Measurements from ENCODE around the gene PRKCE. TPM values are rescaled to one million over a fixed set of nuclear protein-coding genes. Genes with fewer than 3 reads are reported as not detected.

Gene PRKCE
- total RNA-seq, 2 experiments from 2014 or later, result 17.0 to 42.1 TPM

DNA sequence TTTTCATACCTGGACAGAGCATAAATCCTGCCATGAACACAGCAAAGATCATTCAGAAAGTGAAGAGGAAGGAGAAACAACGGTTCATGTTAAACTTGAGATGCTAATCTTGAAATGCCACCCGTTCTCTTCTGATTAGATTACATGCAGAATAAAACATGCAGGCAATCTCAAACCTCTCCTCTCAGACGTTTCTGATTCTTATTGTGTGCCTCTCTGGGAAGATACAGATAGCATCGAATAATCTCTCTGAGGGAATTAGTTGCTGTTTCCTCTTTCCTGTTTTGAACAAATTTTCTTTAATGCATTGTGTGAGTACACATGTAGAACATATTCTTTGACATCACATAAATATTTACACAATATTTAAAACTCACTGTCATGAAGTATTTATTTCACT lies 313.4 kb downstream of the PRKCE start:
- Histone ChIP-seq H3K4me3 (ENCODE audit: low read depth, low read length, poor library complexity, severe bottlenecking) (no peak overlapping the region), H2AFZ (ENCODE audit: low read length) (no peak overlapping the region), H3K27ac (ENCODE audit: low read depth, low read length, poor library complexity, severe bottlenecking) (no peak overlapping the region), H3K4me1 (ENCODE audit: insufficient read depth, low read length, poor library complexity, severe bottlenecking) (no peaks in the 10 kb centered on the region), H3K9me2 (ENCODE audit: insufficient read depth, low read length) (no peaks in the 10 kb centered on the region), H4K20me1 (ENCODE audit: insufficient read depth, low read length) (peaks cover 4% of the 10 kb centered on the region; the same call in 1 of the 2 replicates), H3K4me2 (ENCODE audit: low read length) (no peak overlapping the region), H3K9me3 (ENCODE audit: low read length) (no peaks in the 10 kb centered on the region), H3K79me2 (ENCODE audit: insufficient read depth, low read depth, low read length) (no peaks in the 10 kb centered on the region), H3K36me3 (ENCODE audit: insufficient read depth, low read length) (no peaks in the 10 kb centered on the region)
- DNase-seq (ENCODE audit: low spot score), result no peak
- ChIA-PET POLR2A (no interaction called here), CTCF (ENCODE audit: unreplicated experiment) (no interaction called here)
- intact Hi-C loops (cut with micrococcal nuclease; ENCODE audit: unreplicated experiment), result no loop called here
- no peak for TF ChIP-seq EZH2phosphoT487 (IDR thresholded peaks at IDR 0.05; ENCODE audit: borderline replicate concordance, low read depth, low read length)
- TF ChIP-seq, protein P1, sequence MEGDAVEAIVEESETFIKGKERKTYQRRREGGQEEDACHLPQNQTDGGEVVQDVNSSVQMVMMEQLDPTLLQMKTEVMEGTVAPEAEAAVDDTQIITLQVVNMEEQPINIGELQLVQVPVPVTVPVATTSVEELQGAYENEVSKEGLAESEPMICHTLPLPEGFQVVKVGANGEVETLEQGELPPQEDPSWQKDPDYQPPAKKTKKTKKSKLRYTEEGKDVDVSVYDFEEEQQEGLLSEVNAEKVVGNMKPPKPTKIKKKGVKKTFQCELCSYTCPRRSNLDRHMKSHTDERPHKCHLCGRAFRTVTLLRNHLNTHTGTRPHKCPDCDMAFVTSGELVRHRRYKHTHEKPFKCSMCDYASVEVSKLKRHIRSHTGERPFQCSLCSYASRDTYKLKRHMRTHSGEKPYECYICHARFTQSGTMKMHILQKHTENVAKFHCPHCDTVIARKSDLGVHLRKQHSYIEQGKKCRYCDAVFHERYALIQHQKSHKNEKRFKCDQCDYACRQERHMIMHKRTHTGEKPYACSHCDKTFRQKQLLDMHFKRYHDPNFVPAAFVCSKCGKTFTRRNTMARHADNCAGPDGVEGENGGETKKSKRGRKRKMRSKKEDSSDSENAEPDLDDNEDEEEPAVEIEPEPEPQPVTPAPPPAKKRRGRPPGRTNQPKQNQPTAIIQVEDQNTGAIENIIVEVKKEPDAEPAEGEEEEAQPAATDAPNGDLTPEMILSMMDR (conservative IDR thresholded peaks at IDR 0.05; ENCODE audit: low read length), result no peak
- no TSS peak for BruUV-seq (replicated peaks)

DNA sequence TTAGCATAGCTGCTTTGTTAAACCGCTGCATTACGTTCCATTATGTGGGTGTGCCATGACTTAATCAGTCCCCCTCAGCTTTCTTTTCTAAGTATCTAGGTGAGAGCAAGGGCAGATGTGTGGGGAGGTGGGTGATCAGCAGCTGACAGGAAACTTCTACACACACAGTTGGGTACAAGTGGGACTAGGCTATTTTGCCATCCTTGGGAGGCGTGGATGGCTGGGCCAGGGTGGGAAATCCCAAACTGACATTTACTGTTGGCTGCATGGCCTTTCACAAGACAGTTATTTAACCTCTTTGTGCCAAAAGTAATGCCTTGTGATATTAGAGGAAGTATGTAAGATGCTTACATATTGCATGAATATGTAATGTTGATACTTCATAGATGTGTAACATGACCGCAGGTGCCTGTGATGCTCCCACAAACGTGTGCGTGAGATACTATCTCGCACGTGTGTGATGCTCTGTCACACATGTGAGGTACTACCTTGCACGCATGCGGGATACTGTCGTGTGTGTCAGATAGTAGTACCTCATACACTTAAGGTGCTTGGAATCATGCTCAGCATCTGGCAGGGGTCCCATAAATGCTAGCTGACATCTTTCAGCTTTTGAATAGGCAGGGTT lies 314.5 kb downstream of the PRKCE start:
- no peak for TF ChIP-seq EZH2phosphoT487 (IDR thresholded peaks at IDR 0.05; ENCODE audit: borderline replicate concordance, low read depth, low read length)
- TF ChIP-seq, protein P1 (conservative IDR thresholded peaks at IDR 0.05; ENCODE audit: low read length), result no peak

DNA sequence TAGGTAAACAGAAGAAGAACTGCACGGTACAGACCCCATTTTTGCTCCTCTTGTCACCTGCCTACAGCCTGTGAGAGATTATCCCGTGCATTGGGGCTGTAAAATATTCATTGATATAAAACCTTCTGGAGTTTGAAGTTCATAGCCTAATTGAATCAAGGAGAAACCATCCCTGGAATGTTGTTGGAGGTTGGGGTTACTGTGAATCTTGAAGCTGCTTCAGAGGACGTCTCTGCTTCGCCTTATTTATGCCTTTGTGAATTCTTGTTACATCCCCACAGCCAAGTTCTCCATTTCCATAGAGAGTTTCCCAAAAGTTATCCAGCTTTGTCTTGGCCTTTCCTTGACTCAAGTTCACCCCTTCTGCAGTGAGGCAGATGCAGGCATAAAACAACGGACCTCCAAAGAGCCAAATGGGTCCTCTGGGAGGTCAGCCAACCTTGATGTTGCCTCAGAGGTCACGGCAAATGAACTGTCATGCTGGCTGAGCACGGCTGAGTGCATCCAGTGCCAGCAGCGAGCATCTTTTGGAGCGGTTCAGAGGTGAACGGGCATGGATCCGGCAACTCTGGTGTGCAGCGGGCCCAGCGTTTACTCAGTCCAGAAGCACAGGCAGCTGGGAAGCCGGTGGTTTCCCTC lies 317.6 kb downstream of the PRKCE start:
- Histone ChIP-seq H3K4me1 (ENCODE audit: insufficient read depth, low read length, poor library complexity, severe bottlenecking) (no peaks in the 10 kb centered on the region), H3K9me2 (ENCODE audit: insufficient read depth, low read length) (no peaks in the 10 kb centered on the region), H3K9me3 (ENCODE audit: low read length) (no peaks in the 10 kb centered on the region), H2AFZ (ENCODE audit: low read length) (no peak overlapping the region), H3K4me3 (ENCODE audit: low read depth, low read length, poor library complexity, severe bottlenecking) (no peak overlapping the region), H3K27ac (ENCODE audit: low read depth, low read length, poor library complexity, severe bottlenecking) (no peak overlapping the region), H3K79me2 (ENCODE audit: insufficient read depth, low read depth, low read length) (no peaks in the 10 kb centered on the region), H3K4me2 (ENCODE audit: low read length) (no peak overlapping the region), H4K20me1 (ENCODE audit: insufficient read depth, low read length) (no peaks in the 10 kb centered on the region), H3K36me3 (ENCODE audit: insufficient read depth, low read length) (no peaks in the 10 kb centered on the region)
- ChIA-PET POLR2A (interaction anchor here (0.6 kb wide), 2 partner anchors 136 to 292 kb away, joined by 3 to 4 read pairs; no protein-coding TSS in a partner anchor), CTCF (ENCODE audit: unreplicated experiment) (no interaction called here)
- no peak for DNase-seq (ENCODE audit: low spot score)
- TF ChIP-seq, protein P1 (conservative IDR thresholded peaks at IDR 0.05; ENCODE audit: low read length), result no peak
- TF ChIP-seq EZH2phosphoT487 (IDR thresholded peaks at IDR 0.05; ENCODE audit: borderline replicate concordance, low read depth, low read length), result no peak
- intact Hi-C loops (cut with micrococcal nuclease; ENCODE audit: unreplicated experiment), result no loop called here
- BruUV-seq (replicated peaks), result no TSS peak

More for the DNA sequence above, 314.5 kb downstream of the PRKCE start:
- no peak overlapping the region for H3K4me2 ChIP-seq (ENCODE audit: low read length)
- DNase-seq (ENCODE audit: low spot score), result no peak
- POLR2A ChIA-PET, result interaction anchor here (0.6 kb wide), 1 partner anchor 25 kb away, joined by 4 read pairs; no protein-coding TSS in a partner anchor
- intact Hi-C loops (cut with micrococcal nuclease; ENCODE audit: unreplicated experiment), result no loop called here
- no peaks in the 10 kb centered on the region for H3K4me1 ChIP-seq (ENCODE audit: insufficient read depth, low read length, poor library complexity, severe bottlenecking)
- no peak overlapping the region for H3K27ac ChIP-seq (ENCODE audit: low read depth, low read length, poor library complexity, severe bottlenecking)
- no TSS peak for BruUV-seq (replicated peaks)
- H3K4me3 ChIP-seq (ENCODE audit: low read depth, low read length, poor library complexity, severe bottlenecking), result no peak overlapping the region
- H3K9me3 ChIP-seq (ENCODE audit: low read length), result no peaks in the 10 kb centered on the region
- H3K36me3 ChIP-seq (ENCODE audit: insufficient read depth, low read length), result no peaks in the 10 kb centered on the region
- H2AFZ ChIP-seq (ENCODE audit: low read length), result no peak overlapping the region
- no peaks in the 10 kb centered on the region for H3K79me2 ChIP-seq (ENCODE audit: insufficient read depth, low read depth, low read length)
- CTCF ChIA-PET (ENCODE audit: unreplicated experiment), result no interaction called here
- H3K9me2 ChIP-seq (ENCODE audit: insufficient read depth, low read length), result no peaks in the 10 kb centered on the region
- H4K20me1 ChIP-seq (ENCODE audit: insufficient read depth, low read length), result no peaks in the 10 kb centered on the region

All from OCI-LY7 (cell line).